HG03460 (cell line): Measurements from ENCODE around the gene NUDT4.
A peak's percentile ranks its signal among the peaks of the same experiment; 100 is the strongest.

ENCODE experiments used
- ATAC-seq: cut with Tn5 transposase; IDR thresholded peaks from one replicate; pipeline ENCODE4 v1.9.1; 2021; ENCODE audit not compliant: unreplicated experiment

Gene NUDT4

GRCh38 chr12:93377252-93378195 is at the start of gene NUDT4:
Gene NUDT4 (plus strand): TSS chr12:93377925. CDS start chr12:93378323, 398 bp downstream.
- ATAC-seq: peak; percentile 66

DNA sequence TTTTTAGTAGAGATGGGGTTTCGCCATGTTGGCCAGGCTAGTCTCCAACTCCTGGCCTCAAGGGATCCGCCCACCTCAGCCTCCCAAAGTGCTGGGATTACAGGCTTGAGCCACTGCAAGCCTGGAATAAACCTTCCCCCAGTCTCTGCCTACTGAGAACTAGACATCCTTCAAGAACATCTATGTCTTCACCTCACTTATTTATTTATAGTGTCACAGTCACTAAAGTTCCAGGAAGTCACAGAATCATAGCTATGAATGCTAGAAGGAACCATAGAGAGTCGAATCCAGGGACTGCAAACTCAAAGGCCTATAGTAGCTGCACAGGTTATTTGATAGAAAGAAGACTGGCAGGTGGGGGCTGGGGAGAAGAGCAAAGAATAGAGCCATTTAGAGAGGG is 44.7 kb upstream of the NUDT4 start:
- no peak for ATAC-seq

GRCh38 chr12:93333828-93334227 is 43.9 kb upstream of the NUDT4 start:
- ATAC-seq: no peak

DNA sequence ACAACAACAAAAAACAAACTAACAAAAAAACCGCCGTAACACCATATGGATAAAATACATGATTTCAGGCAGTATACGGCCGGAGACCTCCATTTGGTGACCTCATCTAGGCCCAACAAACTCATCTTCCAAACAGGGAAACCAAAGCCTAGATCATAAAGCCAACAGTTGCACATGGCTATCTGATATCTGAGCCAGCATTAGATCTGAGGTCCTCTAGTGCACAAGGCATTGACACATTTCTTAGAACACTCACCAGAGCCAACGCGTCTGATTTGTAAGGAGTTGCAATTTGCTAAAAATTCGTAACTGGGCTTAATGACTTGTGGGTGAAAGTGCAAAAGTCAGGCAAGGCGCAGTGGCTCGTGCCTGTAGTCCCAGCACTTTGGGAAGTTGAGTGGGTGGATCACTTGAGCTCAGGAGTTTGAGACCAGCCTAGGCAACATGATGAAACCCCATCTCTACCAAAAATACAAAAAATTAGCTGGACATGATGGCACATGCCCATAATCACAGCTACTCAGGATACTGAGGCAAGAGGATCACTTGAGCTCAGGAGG is 42.0 kb upstream of the NUDT4 start:
- ATAC-seq: no peak

DNA sequence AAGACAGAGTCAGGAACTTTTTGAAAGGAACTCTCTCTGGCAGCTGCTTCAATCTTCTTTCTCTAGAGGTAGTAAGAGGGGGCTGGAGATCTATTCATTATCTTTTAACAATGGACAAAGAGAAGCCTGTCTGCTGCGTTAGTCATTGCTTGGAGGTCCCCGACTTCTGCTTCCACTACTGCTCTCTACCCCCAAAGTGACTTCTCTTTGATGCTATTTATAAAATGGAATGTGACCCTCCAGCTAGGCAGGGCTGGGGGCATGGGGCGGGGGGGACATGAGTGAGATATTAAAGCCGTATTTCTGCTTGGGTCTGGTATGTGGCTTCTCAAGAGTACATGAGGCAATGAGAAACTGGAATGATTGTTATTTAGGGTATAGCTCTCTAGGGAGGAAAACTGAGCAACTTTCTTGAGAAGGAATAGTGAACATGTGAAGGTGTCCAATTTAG is 41.4 kb upstream of the NUDT4 start:
- ATAC-seq: no peak

DNA sequence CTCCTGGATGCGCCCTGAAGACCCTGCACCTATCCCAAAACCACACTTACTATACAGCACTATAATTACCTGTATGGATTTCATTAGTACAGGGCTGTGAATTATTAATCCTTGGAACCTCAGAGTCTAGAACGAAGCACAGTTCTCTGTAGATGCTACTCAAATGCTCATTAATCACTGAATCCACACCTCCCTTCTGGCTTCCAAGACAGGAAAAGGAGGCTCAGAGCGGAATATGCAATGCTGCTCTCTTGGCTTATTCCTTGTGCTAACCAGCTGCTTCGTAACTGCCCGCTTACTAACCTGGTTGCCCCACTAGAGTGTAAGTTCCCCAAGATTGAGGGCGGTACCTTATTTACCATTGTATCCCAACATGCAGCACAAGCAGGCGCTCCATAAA is 39.1 kb upstream of the NUDT4 start:
- no peak for ATAC-seq

GRCh38 chr12:93339695-93340094 is 38.0 kb upstream of the NUDT4 start:
- no peak for ATAC-seq

- no peak for ATAC-seq
Observed at GRCh38 chr12:93341409-93342049, 36.2 kb upstream of the NUDT4 start.

DNA sequence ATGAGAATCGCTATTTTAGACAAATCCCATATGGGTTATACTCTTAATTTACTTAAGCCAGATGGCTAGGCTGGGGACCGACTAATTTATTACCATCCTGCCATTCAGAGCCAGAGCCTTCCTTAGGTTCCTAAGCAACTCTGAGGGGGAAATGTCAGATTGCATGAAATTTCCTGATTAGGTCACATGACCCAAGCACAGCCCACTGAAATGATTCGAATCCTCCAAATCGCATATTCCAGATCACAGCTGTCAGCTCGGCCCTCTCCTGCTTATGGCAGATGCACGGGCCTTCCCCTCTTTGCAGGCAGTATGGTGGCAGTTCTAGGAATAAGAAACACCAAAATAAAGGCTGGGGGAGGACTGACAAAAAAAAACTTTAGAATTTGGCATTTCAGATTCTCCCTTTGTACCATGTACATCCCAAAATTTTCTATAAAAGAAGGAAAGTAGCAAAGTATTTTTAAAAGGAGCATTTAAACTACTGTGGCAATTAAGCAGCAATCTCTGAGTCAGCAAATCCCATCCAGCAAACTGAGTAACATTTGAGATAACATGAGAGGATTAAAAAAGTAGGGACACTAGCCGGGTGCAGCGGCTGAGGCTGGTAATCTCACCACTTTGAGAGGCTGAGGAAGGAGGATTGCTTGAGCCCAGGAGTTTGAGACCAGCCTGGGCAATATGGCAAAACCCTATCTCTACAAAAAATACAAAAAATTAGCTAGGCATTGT is 30.5 kb upstream of the NUDT4 start:
- no peak for ATAC-seq

GRCh38 chr12:93348575-93349435 is 28.9 kb upstream of the NUDT4 start:
- no peak for ATAC-seq

GRCh38 chr12:93351726-93352125 is 26.0 kb upstream of the NUDT4 start:
- no peak for ATAC-seq

GRCh38 chr12:93352321-93352720 is 25.4 kb upstream of the NUDT4 start:
- ATAC-seq: no peak

DNA sequence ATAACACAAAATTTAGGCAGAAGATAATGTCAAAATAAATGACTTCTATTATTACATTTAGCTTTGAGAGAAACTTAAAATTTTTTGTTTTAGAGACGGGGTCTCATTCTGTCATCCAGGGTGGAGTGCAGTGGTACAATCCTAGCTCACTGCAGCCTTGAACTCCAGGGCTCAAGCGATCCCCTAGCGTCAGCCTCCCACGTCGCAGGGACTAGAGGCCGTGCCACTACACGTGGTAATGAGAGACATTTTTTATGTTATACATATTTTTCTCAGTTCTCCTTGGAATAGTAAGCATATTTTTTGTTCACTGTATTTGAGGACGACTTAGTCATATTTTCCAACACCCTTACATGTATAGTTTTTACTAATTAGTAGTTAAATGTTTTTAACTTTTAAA is 21.5 kb upstream of the NUDT4 start:
- no peak for ATAC-seq

DNA sequence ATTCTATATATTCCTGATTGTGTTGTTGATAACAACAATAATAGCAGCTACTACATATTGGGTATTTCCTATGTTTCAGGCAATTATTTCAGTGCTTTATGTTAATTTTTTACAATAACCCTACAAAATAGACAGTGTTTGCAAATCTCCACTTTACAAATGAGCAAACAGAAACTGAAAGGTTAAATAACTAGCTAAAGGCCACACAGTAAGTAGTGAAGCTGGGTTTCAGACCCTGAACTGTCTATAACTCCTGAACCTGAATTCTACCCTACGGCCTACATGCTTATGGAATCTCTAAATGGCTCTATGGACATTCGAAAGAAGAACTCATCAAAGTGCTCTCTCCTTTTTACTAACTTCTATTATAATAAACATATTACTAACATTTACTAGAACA is 19.7 kb upstream of the NUDT4 start:
- peak; percentile 76 for ATAC-seq

DNA sequence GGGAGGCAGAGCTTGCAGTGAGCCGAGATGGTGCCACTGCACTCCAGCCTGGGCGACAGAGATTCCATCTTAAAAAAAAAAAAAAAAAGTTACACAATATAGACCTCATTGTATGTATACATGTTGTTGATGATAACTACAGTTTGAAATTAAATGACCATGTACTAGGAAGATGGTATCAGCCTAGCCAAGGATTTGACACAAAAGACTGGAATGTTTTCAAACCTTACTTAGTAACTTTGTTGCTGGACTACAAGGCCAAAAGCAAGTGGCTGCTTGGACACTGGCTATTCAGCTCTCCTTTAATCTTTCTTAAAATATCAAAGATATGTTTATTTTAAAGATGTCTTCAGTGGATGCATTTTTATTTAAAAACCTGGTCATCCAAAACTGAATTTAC is 18.9 kb upstream of the NUDT4 start:
- no peak for ATAC-seq

DNA sequence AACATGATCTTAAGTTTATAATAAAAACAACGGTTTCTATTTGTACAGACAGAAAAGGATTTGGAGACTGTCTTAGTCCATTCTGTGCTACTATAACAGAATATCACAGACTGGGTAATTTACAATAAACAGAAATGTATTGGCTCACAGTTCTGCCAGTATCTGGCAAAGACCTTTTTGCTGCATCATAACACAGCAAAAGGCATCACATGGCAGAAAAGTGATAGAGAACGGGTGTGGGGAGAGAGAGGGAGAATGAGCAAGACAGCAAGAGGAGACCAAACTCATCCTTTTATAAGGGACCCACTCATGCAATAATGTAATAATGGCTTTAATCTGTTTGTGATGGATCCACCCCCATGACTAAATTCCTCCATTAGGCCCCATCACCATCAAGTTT is 17.0 kb upstream of the NUDT4 start:
- ATAC-seq: no peak

DNA sequence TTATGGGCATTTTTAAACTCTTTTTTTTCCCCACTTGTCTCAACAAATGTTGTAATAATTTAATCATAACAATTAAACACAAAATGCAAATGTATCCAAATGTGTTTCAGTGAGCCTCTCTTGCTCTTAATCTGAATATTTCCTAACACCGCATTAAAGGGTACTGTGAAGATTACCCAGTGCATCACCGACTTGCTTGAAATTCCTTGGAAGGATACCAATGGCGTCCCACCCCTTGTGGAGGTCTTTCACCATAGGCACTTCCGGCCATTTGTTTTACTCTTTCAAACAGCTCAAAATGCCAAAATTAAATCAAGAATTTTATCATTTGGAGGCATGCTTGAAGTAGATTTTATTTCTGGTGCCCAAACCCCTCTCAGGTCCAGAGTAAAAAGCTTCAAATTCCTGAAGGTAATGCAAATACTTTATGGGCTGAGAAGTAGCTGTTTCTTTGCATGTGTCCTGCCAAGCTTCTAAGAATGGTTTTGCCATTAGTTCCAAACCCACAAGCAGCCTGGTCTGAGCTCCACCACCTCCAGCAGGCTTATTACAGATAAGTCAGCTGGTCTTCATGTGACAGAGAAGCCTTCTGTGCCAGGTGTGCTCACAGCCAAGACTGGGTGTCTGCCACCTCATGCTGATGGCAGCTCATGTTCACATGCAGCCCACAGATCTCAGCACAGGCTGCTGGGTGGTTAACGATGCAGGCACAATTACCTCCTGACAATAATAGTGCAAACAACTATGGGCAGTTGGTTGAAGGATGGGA is 16.4 kb upstream of the NUDT4 start:
- no peak for ATAC-seq

DNA sequence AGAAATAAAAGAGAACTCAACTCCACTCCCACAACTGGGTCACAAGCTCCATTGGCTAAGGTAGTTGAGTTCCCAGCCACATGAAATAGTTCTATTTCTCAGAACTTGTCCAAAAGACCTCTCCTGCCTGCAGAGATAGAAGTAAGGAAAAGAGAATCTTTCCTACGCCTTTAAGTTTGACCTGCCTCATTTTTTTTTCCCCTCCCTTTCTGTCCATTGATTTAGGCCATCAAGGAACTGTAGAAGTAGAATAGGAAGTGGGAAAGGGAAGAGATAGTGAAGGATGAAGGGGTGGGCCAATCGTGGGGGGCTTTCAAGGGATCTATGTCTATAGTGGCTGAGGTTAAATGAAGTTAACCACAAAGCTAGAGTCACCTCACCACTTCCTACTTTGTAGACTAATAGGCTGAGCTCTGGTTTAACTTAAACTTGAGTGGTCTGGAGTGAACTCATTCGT is 13.9 kb upstream of the NUDT4 start:
- ATAC-seq: peak; percentile 78

DNA sequence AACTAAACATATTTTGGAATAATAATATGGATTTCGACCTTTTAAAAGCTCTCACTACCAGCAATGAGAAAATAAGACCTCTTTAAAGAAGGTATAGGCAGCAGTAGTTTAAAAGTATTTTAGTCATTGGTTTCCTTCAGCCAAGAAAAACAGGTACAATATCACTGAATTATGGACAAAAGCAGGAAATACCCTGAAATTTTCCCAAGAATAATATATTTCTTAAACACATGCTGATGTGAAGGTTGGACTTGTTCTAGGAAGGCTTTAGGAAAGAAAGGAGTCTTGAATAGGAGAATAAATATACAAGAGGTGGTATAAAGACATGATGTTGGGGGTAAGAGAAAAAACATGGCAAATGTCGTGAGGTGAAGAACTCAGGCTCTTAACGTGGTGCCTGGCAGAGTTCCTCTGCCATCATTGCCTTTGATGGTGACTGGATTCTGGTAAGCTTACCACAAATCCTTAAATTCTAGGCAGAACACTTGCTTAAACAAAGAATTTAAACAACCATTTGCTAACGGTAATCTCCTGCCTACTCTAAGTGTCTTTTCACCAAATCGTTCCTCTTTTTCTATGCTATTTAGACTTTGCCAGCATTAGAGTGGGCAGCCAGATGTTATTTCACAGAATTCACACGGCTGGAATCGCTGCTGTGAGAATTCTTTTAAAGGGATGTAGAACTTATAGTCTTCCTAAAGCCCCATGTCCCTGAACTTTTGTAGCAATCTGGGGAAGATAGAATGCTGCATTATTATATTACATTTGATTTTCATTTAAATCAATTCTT is 11.9 kb upstream of the NUDT4 start:
- ATAC-seq: no peak
